Heart left ventricle (tissue), 16 donors: ENCODE results near the gene LY86. TPM values are rescaled to one million over a fixed set of nuclear protein-coding genes. Genes with fewer than 3 reads are reported as not detected.

Experiments
- ATAC-seq, 4 donors: fragments of 200-7000 bp; cut with Tn5 transposase; one replicate each; pipeline ENCODE4 v1.9.1; 2020 to 2022; ENCODE audit warnings: moderate library complexity in 4 of 4, mild to moderate bottlenecking in 3 of 4, moderate number of reproducible peaks in 1 of 4
- DNase-seq, 5 donors: peaks; one replicate each; pipeline ENCODE4 v3.0.0-alpha.2; 2020
- H3K27ac ChIP-seq, 12 donors: fragments of 200-600 bp; sonication (generic) in 4 of 12; one replicate each; pipeline versions ENCODE4 v1.5.0 to v1.8.0; 2016 to 2022; ENCODE audit warnings: mild to moderate bottlenecking in 2 of 12
- H3K27me3 ChIP-seq, 9 donors: fragments of 200-600 bp; sonication (generic) in 2 of 9; one replicate each; pipeline versions ENCODE4 v1.5.1 to v1.8.0; 2016 to 2022; ENCODE audit warnings: mild to moderate bottlenecking in 3 of 9
- H3K36me3 ChIP-seq, 9 donors: fragments of 200-600 bp; sonication (generic) in 2 of 9; one replicate each; pipeline versions ENCODE4 v1.5.0 to v1.8.0; 2018 to 2022; ENCODE audit warnings: mild to moderate bottlenecking in 2 of 9
- H3K4me1 ChIP-seq, 12 donors: fragments of 200-600 bp; sonication (generic) in 4 of 12; one replicate each; pipeline versions ENCODE4 v1.5.0 to v1.8.0; 2016 to 2022; ENCODE audit warnings: mild to moderate bottlenecking in 3 of 12
- H3K4me3 ChIP-seq, 12 donors: fragments of 200-600 bp; sonication (generic) in 4 of 12; one replicate each; pipeline versions ENCODE4 v1.5.0 to v1.8.0; 2017 to 2022; ENCODE audit warnings: mild to moderate bottlenecking in 9 of 12, moderate library complexity in 4 of 12
- H3K9me3 ChIP-seq, 12 donors: fragments of 200-600 bp; sonication (generic) in 4 of 12; one replicate each; pipeline versions ENCODE4 v1.5.0 to v1.8.0; 2016 to 2022; ENCODE audit warnings: mild to moderate bottlenecking in 1 of 12
- POLR2A ChIP-seq, 2 donors: fragments of 450-650 bp; IDR thresholded peaks; one replicate each; pipeline ENCODE4 v1.6.1; 2017; ENCODE audit warnings: antibody characterized with exemption in 2 of 2, mild to moderate bottlenecking in 2 of 2, moderate library complexity in 2 of 2
- WGBS, 4 donors: extraction: QIAGEN DNeasy Blood & Tissue Kit in 2 of 4; methylation state at CpG; one replicate each; pipeline versions ENCODE4 v1.1.5 to v1.1.7; 2013 to 2018; 5-methylcytosine and 5-hydroxymethylcytosine counted together
- intact Hi-C, 10 donors: fragments of 100-400 bp; cut with DNase I; formaldehyde crosslinking; loops; one replicate each; pipeline versions ENCODE4 v1.11.1 to v1.14.2; 2022
- polyA plus RNA-seq, 2 donors: library from polyadenylated mRNA; stranded (reverse); fragments of 200-250 nt; gene quantifications; one replicate each; pipeline ENCODE4 v1.2.3, GENCODE V29; 2013
- total RNA-seq, 9 donors: library from RNA; depleted of rRNA in 2 of 9; stranded (reverse); fragments of >200 nt in 2 of 9; fragmentation: NEBNext Ultra II Directional in 3 of 9; extraction: Animal tissue kit (Norgen Biotek cat#: 25700) in 3 of 9; gene quantifications; one replicate each; pipeline versions ENCODE4 v1.1.0 to v1.2.4, GENCODE V29; 2016 to 2023
- TF ChIP-seq, protein P1 (sequence below), 12 donors: fragments of 200-600 bp; sonication (generic) in 4 of 12; IDR thresholded peaks; one replicate each; pipeline versions ENCODE4 v1.5.0 to v1.8.0; 2018 to 2022; ENCODE audit warnings: antibody characterized with exemption in 12 of 12, mild to moderate bottlenecking in 5 of 12
- donor health status: ischemic (EF 13 %, LVEDD 7.1; RV severe dilation, severe dysfunction).
- donor health status: healthy with polysubstance abuse.
- donor health status: DM: no; HTN: yes; CAD: no.
- donor health status: DM: no; HTN: no; CAD: no.
- donor health status: ischemic (EF 25% LVEDD 6.9; RV normal size, moderate dysfunction).
- donor health status: ischemic (EF 25% LVEDD 5.7; RV mildly dilated, moderate dysfunction).
- donor health status: healthy.
- donor health status: DM: yes; HTN: yes; CAD: no.
- donor health status: ischemic (EF 35%, LVEDD 5.7; RV mildly dilated, moderate dysfunction).
- donor health status: nonischemic (EF 11% LVEDD 7.7; RV severe dilation, severe dysfunction).
- donor health status: DM: yes; HTN: yes; CAD: no.
- donor health status: PGD.
- donor health status: ischemic (EF 29% LVEDD 5.4; RV normal size, mild dysfunction).
- donor health status: nonischemic (EF 23%, LVEDD 6.1; RV moderate dilation, normal function).

The LY86 gene
- total and polyA plus RNA-seq, 11 donors, result 0.23 to 13.4 (median 0.75) TPM

GRCh38 chr6:6639572-6639971 lies 51.1 kb downstream of the LY86 start:
- Histone ChIP-seq H3K4me3 (no peak overlapping the region), H3K36me3 (no peaks in the 10 kb centered on the region), H3K9me3 (no peaks in the 10 kb centered on the region), H3K27ac (no peak overlapping the region), H3K4me1 (peaks cover 0 to 7% (median 0%) of the 10 kb centered on the region in 12 donors), H3K27me3 (no peaks in the 10 kb centered on the region)
- no peak for DNase-seq
- intact Hi-C loops, result no loop called here
- ATAC-seq, result no peak
- WGBS, 4 donors, result 96 to 98% (median 97%) methylated on average over 4 of the region's 4 CpGs
- TF ChIP-seq, protein P1, sequence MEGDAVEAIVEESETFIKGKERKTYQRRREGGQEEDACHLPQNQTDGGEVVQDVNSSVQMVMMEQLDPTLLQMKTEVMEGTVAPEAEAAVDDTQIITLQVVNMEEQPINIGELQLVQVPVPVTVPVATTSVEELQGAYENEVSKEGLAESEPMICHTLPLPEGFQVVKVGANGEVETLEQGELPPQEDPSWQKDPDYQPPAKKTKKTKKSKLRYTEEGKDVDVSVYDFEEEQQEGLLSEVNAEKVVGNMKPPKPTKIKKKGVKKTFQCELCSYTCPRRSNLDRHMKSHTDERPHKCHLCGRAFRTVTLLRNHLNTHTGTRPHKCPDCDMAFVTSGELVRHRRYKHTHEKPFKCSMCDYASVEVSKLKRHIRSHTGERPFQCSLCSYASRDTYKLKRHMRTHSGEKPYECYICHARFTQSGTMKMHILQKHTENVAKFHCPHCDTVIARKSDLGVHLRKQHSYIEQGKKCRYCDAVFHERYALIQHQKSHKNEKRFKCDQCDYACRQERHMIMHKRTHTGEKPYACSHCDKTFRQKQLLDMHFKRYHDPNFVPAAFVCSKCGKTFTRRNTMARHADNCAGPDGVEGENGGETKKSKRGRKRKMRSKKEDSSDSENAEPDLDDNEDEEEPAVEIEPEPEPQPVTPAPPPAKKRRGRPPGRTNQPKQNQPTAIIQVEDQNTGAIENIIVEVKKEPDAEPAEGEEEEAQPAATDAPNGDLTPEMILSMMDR (IDR thresholded peaks at IDR 0.05), result no peak
- no peak for TF ChIP-seq POLR2A (IDR thresholded peaks at IDR 0.05)

DNA sequence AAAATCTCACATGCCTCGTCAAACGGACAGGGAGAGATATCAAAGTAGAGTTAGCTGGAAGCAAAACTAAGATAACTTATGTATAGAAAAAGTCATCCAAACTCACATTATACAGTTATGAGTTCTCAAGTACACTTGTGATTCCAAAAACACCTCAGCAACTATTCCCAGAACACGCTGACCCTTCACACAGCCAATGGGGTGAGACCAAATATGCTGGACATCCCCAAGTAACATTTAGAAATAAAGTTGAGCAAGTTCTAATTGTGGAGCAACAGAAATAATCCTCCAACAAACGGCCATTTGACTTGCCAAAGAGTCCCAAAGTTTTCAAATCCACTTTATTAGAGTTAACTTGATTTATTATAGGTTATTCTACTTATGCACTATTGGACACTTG lies 52.4 kb downstream of the LY86 start:
- ATAC-seq, result no peak
- no peak overlapping the region for H3K4me3 ChIP-seq
- no peaks in the 10 kb centered on the region for H3K36me3 ChIP-seq
- H3K27me3 ChIP-seq, result no peaks in the 10 kb centered on the region
- TF ChIP-seq, protein P1 (IDR thresholded peaks at IDR 0.05), result no peak
- no peak for TF ChIP-seq POLR2A (IDR thresholded peaks at IDR 0.05)
- no peak for DNase-seq
- intact Hi-C loops, result loop anchor here in 1 of 10 donors (10.0 kb wide), 1 partner anchor 86 kb away; no protein-coding TSS in a partner anchor
- 85 to 95% (median 87%) methylated on average over 4 of the region's 4 CpGs for WGBS, 4 donors
- H3K4me1 ChIP-seq, result peaks cover 0 to 7% (median 0%) of the 10 kb centered on the region in 12 donors
- H3K27ac ChIP-seq, result no peak overlapping the region
- H3K9me3 ChIP-seq, result no peaks in the 10 kb centered on the region

DNA sequence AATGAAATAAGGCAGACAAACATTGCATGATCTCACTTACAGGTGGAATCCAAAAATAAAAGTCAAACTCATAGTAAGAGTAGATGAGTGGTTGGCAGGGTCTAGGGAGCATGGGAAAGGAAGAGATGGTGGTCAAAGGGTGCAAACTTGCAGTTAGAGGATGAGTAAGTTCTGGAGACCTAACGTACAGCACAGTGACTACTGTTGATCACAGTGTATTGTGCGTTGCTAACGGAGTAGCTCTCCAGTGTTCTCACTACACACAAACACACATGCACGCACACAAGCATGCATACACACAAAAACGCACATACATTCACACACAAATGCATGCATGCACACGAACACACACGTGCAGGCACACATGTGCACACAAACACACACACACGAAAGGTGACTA lies 54.9 kb downstream of the LY86 start:
- Histone ChIP-seq H3K9me3 (peaks cover 0 to 9% (median 0%) of the 10 kb centered on the region in 12 donors), H3K36me3 (no peaks in the 10 kb centered on the region), H3K4me1 (no peaks in the 10 kb centered on the region), H3K4me3 (no peak overlapping the region), H3K27ac (no peak overlapping the region), H3K27me3 (no peaks in the 10 kb centered on the region)
- WGBS, 4 donors, result 96 to 99% (median 96%) methylated on average over 8 of the region's 8 CpGs
- intact Hi-C loops, result loop anchor here in 1 of 10 donors (10.0 kb wide), 1 partner anchor 89 kb away; no protein-coding TSS in a partner anchor
- ATAC-seq, result no peak
- TF ChIP-seq, protein P1 (IDR thresholded peaks at IDR 0.05), result no peak
- no peak for TF ChIP-seq POLR2A (IDR thresholded peaks at IDR 0.05)
- no peak for DNase-seq

DNA sequence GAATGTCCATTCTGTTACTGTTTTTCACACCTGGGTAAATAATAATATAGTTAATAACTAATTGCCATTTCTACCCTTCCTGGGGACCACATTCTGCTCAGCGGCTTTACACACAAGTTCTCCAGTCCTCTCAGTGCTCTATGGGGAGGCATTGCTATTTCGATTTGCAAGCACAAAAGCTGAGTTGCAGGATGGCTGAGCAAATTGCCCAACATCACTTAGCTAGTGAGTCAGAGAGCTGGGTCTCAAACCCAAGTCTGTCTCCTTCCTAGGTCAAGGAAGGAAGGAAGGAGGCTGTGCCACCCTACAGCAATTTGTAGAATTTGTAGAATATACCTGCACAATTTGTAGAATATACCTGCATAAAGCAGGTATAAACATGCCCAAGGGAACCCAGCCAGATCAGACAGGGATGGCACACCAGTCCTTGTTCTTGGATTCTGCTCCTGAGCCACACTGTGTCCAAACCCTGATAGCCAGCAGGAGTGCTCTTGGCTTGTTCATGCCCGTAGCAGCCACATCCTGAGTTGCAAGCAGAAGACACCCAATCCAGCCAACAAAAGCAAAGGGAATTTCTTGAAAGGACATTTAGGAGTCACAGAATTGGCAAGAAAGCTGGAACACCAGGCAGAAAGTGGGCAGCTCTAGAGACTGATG lies 56.9 kb downstream of the LY86 start:
- DNase-seq (no peak), ATAC-seq (peak in 1 of 4 donors; percentile 13)
- intact Hi-C loops, result loop anchor here in 1 of 10 donors (10.0 kb wide), 1 partner anchor 91 kb away; no protein-coding TSS in a partner anchor
- H3K4me1 ChIP-seq, result no peaks in the 10 kb centered on the region
- no peak overlapping the region for H3K4me3 ChIP-seq
- no peak overlapping the region for H3K27ac ChIP-seq
- WGBS, 4 donors, result 73 to 90% (median 81%) methylated on average over 3 of the region's 3 CpGs
- H3K27me3 ChIP-seq, result no peaks in the 10 kb centered on the region
- H3K9me3 ChIP-seq, result peaks cover 0 to 9% (median 0%) of the 10 kb centered on the region in 12 donors
- H3K36me3 ChIP-seq, result no peaks in the 10 kb centered on the region
- no peak for TF ChIP-seq POLR2A (IDR thresholded peaks at IDR 0.05)
- TF ChIP-seq, protein P1 (IDR thresholded peaks at IDR 0.05), result no peak
